PFSK-1 (cell line): ENCODE data around the gene IFNE.

ENCODE experiments used
- FOXP2 ChIP-seq: optimal IDR thresholded peaks from 2 replicates; pipeline ENCODE3; 2011; ENCODE audit warnings: borderline replicate concordance, control low read depth, inconsistent platforms; ENCODE audit not compliant: insufficient read depth; ENCODE audit errors: extremely low read length, extremely low read depth
- POLR2AphosphoS5 ChIP-seq: IDR thresholded peaks from 2 replicates; pipeline ENCODE4 v1.6.1; 2012; ENCODE audit warnings: low read depth, mild to moderate bottlenecking, control low read depth, low read length, moderate library complexity
- REST ChIP-seq, 2 experiments: IDR thresholded peaks; 2 replicates each; pipeline versions ENCODE4 v1.6.1 to v1.8.0; 2011 to 2012; ENCODE audit warnings: low read depth in 2 of 2, low read length in 2 of 2, control low read depth in 1 of 2, inconsistent platforms in 1 of 2, mild to moderate bottlenecking in 1 of 2, moderate library complexity in 1 of 2; ENCODE audit not compliant: insufficient read depth in 1 of 2
- SIN3A ChIP-seq: IDR thresholded peaks from 2 replicates; pipeline ENCODE4 v1.6.1; 2012; ENCODE audit warnings: mild to moderate bottlenecking, low read length, moderate library complexity, borderline replicate concordance; ENCODE audit not compliant: insufficient read depth
- TAF1 ChIP-seq: IDR thresholded peaks from 2 replicates; pipeline ENCODE4 v1.6.1; 2012; ENCODE audit warnings: low read length, control low read depth, borderline replicate concordance; ENCODE audit not compliant: insufficient read depth

The IFNE gene

GRCh38 chr9:21434202-21435014 lies 47.7 kb downstream of the IFNE start:
- TF ChIP-seq TAF1 (no peak), REST (IDR thresholded peaks at IDR 0.05; ENCODE audit: insufficient read depth in 1 of 2, low read depth in 2 of 2, low read length in 2 of 2) (no peak), SIN3A (no peak), POLR2AphosphoS5 (no peak), FOXP2 (no peak)

- TF ChIP-seq POLR2AphosphoS5 (no peak), FOXP2 (no peak), SIN3A (no peak), TAF1 (no peak), REST (IDR thresholded peaks at IDR 0.05; ENCODE audit: insufficient read depth in 1 of 2, low read depth in 2 of 2, low read length in 2 of 2) (no peak)
Observed at GRCh38 chr9:21432672-21433425, 49.3 kb downstream of the IFNE start.
